Activated CD4-positive, alpha-beta T cell treated with anti-CD3 and anti-CD28 coated beads, Interleukin-2, amount 10 ng/mL, durations not matched to agents 7 days and 5 days (primary cell): ENCODE measurements around the gene ZNF628. TPM values are rescaled to one million over a fixed set of nuclear protein-coding genes. Genes with fewer than 3 reads are reported as not detected.

Source experiments
- CTCF ChIA-PET: fragments of 350-600 bp; sonication (Branson Sonifier 250); formaldehyde crosslinking; loops from one replicate; lab custom pipeline; 2021; ENCODE audit warnings: antibody characterized with exemption; lab: Charles Lee
- POLR2A ChIA-PET: fragments of 350-600 bp; sonication (Branson Sonifier 250); formaldehyde crosslinking; loops from one replicate; lab custom pipeline; 2021; ENCODE audit warnings: antibody characterized with exemption; lab: Charles Lee
- DNase-seq: peaks from one replicate; pipeline ENCODE4 v3.0.0-alpha.2; 2020
- H3K27ac Mint-ChIP-seq: one replicate; pipeline ENCODE4 v1.8.0; 2021; ENCODE audit warnings: mild to moderate bottlenecking, moderate library complexity, mixed read lengths
- H3K27me3 Mint-ChIP-seq: one replicate; pipeline ENCODE4 v1.8.0; 2021; ENCODE audit warnings: mixed read lengths
- H3K36me3 Mint-ChIP-seq: one replicate; pipeline ENCODE4 v1.8.0; 2021; ENCODE audit warnings: low read depth, mixed read lengths
- H3K4me1 Mint-ChIP-seq: one replicate; pipeline ENCODE4 v1.8.0; 2021; ENCODE audit warnings: mixed read lengths
- H3K4me3 Mint-ChIP-seq: one replicate; pipeline ENCODE4 v1.8.0; 2021; ENCODE audit warnings: mild to moderate bottlenecking, moderate library complexity, mixed read lengths
- H3K9me3 Mint-ChIP-seq: one replicate; pipeline ENCODE4 v1.8.0; 2021; ENCODE audit warnings: mixed read lengths
- total RNA-seq, 2 experiments: library from RNA; stranded (reverse); gene quantifications; one replicate each; pipeline ENCODE4 v1.2.3, GENCODE V29; 2021

Gene ZNF628
- total RNA-seq, 2 experiments from 2014 or later = 7.3 to 9.7 TPM

DNA sequence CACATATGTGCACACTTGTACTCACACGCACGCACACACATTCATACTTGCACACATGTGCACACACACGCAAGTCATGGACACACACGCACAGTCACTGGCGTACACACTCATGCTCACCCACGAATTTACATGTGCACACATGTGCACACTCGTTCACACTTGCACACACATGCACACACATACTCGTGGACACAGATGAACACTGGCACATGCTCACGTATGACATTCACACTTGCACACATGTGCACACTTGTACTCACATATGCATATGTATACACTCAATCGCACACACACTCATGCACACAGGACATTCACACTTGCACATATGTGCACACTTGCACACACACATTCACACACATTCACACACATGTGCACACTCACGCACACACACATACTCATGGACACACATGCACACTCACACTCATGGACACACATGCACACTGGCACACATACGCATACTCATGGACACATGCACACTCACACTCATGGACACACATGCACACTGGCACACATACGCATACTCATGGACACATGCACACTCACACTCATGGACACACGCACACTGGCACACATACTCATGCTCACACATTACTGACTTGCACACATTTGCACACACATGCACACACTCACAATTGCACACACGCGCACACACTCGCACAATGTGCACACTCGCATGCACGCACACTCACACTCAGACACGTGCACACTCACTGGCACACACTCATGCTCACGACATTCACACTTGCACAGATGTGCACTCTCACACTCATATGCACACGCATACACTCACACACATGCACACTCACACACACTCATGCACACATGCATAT is 51.0 kb downstream of the ZNF628 start:
- CTCF ChIA-PET = no interaction called here
- POLR2A ChIA-PET = no interaction called here

GRCh38 chr19:55528030-55528803 is 51.8 kb downstream of the ZNF628 start:
- POLR2A ChIA-PET = no interaction called here
- Mint-ChIP-seq H3K36me3 (no peaks in the 10 kb centered on the region), H3K9me3 (no peaks in the 10 kb centered on the region), H3K27me3 (no peaks in the 10 kb centered on the region), H3K27ac (no peak overlapping the region), H3K4me1 (no peaks in the 10 kb centered on the region), H3K4me3 (no peak overlapping the region)
- DNase-seq = no peak
- CTCF ChIA-PET = interaction anchor here (1.3 kb wide), 1 partner anchor 104 kb away, joined by 4 read pairs; no protein-coding TSS in a partner anchor

More for the DNA sequence above, 51.0 kb downstream of the ZNF628 start:
- Mint-ChIP-seq H3K9me3 (no peaks in the 10 kb centered on the region), H3K4me3 (no peak overlapping the region), H3K27me3 (no peaks in the 10 kb centered on the region), H3K36me3 (no peaks in the 10 kb centered on the region), H3K27ac (no peak overlapping the region), H3K4me1 (no peaks in the 10 kb centered on the region)
- DNase-seq = no peak

DNA sequence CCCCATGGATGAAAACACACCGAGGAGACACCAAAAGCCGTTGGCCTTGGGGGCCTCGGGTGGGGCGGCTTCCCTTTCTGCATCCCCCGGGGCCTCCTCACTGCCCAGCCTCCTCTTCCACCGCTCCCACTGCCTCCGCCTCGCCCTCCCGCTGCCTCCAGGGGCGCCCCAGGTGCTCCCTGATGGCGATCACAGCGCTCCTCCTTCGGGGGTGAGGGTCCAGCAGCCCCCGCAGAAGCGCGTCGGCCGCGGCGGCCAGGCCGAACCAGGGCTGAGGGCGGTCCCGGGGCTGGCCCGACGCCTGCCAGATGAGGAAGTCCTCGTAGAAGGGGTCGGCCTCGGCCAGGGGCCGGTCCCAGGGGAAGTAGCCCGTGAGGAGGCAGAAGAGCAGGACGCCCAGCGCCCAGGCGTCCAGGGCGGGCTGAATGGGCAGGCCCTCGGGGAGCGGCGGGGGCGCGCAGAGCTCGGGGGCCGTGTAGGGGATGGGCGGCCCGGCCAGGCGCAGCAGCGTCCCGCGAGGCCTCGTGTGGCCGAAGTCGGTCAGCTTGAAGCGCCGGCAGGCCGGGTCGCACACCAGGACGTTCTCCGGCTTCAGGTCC is 53.3 kb downstream of the ZNF628 start:
- no peak overlapping the region for H3K27ac Mint-ChIP-seq
- no peaks in the 10 kb centered on the region for H3K9me3 Mint-ChIP-seq
- ChIA-PET CTCF (interaction anchor here (1.3 kb wide), 1 partner anchor 103 kb away, joined by 4 read pairs; no protein-coding TSS in a partner anchor), POLR2A (no interaction called here)
- no peak for DNase-seq
- H3K27me3 Mint-ChIP-seq = no peaks in the 10 kb centered on the region
- no peaks in the 10 kb centered on the region for H3K4me1 Mint-ChIP-seq
- no peak overlapping the region for H3K4me3 Mint-ChIP-seq
- H3K36me3 Mint-ChIP-seq = no peaks in the 10 kb centered on the region

- DNase-seq = no peak
- Mint-ChIP-seq H3K4me3 (no peak overlapping the region), H3K9me3 (no peaks in the 10 kb centered on the region), H3K27ac (no peak overlapping the region), H3K27me3 (no peaks in the 10 kb centered on the region), H3K36me3 (no peaks in the 10 kb centered on the region), H3K4me1 (no peaks in the 10 kb centered on the region)
- CTCF ChIA-PET = no interaction called here
- POLR2A ChIA-PET = no interaction called here
Measured at GRCh38 chr19:55530996-55531395, 54.6 kb downstream of the ZNF628 start.

Other genes with a start within 250 kb of the ZNF628 start
- gene TMEM86B, start 247.9 kb upstream of the ZNF628 start, total RNA-seq = 10 to 100 TPM; 12.7 to 16.7 TPM
- gene PPP6R1, start 217.6 kb upstream of the ZNF628 start, total RNA-seq = 100 to 1,000 TPM; 189 to 222 TPM
- gene HSPBP1, start 196.5 kb upstream of the ZNF628 start, total RNA-seq = 10 to 100 TPM; 23.1 to 26.9 TPM
- 1 to 10 TPM; 6.8 TPM for gene BRSK1, start 192.6 kb upstream of the ZNF628 start, total RNA-seq
- gene TMEM150B, start 151.3 kb upstream of the ZNF628 start, total RNA-seq = under 1 TPM in 1 of 2 experiments, not detected in 1; 0.79 TPM
- 10 to 100 TPM; 21.7 to 28.3 TPM for gene KMT5C, start 136.7 kb upstream of the ZNF628 start, total RNA-seq
- gene COX6B2, start 121.9 kb upstream of the ZNF628 start, total RNA-seq = not detected
- gene GARIN5B, start 113.4 kb upstream of the ZNF628 start, total RNA-seq = not detected
- gene IL11, start 106.2 kb upstream of the ZNF628 start, total RNA-seq = under 1 TPM; 0.27 TPM
- not detected for gene TMEM190, start 99.8 kb upstream of the ZNF628 start, total RNA-seq
- 10 to 100 TPM; 20.6 to 29.8 TPM for gene TMEM238, start 92.3 kb upstream of the ZNF628 start, total RNA-seq
- gene RPL28, start 90.7 kb upstream of the ZNF628 start, total RNA-seq = 1,000 to 10,000 TPM; 3,109 to 3,457 TPM
- 100 to 1,000 TPM; 238 to 255 TPM for gene UBE2S, start 68.8 kb upstream of the ZNF628 start, total RNA-seq
- not detected for gene SHISA7, start 33.3 kb upstream of the ZNF628 start, total RNA-seq
- gene ISOC2, start 15.0 kb upstream of the ZNF628 start, total RNA-seq = 10 to 100 TPM; 18.9 to 20.7 TPM
- not detected for gene C19orf85, start 11.9 kb upstream of the ZNF628 start, total RNA-seq
- gene NAT14, start 8.6 kb downstream of the ZNF628 start, total RNA-seq = 10 to 100 TPM; 11.7 TPM
- gene SSC5D, start 11.8 kb downstream of the ZNF628 start, total RNA-seq = under 1 TPM; 0.42 to 0.98 TPM
- gene SBK2, start 60.5 kb downstream of the ZNF628 start, total RNA-seq = not detected
- not detected for gene SBK3, start 68.9 kb downstream of the ZNF628 start, total RNA-seq
- 1 to 10 TPM; 7.0 to 8.0 TPM for gene ZNF579, start 104.2 kb downstream of the ZNF628 start, total RNA-seq
- 10 to 100 TPM; 15.3 to 16.9 TPM for gene FIZ1, start 122.9 kb downstream of the ZNF628 start, total RNA-seq
- gene ZNF524, start 123.7 kb downstream of the ZNF628 start, total RNA-seq = 10 to 100 TPM; 31.2 to 32.9 TPM
- 10 to 100 TPM; 14.2 TPM for gene ZNF865, start 129.0 kb downstream of the ZNF628 start, total RNA-seq
- gene ZNF784, start 147.9 kb downstream of the ZNF628 start, total RNA-seq = 1 to 10 TPM; 4.3 to 5.8 TPM
- 10 to 100 TPM; 44.6 to 45.9 TPM for gene ZNF580, start 164.4 kb downstream of the ZNF628 start, total RNA-seq
- gene ZNF581, start 167.0 kb downstream of the ZNF628 start, total RNA-seq = 10 to 100 TPM; 24.1 to 25.5 TPM
- gene CCDC106, start 171.6 kb downstream of the ZNF628 start, total RNA-seq = 1 to 10 TPM; 8.3 to 8.8 TPM
- gene U2AF2, start 178.4 kb downstream of the ZNF628 start, total RNA-seq = 100 to 1,000 TPM; 239 to 281 TPM
- gene EPN1, start 198.6 kb downstream of the ZNF628 start, total RNA-seq = 10 to 100 TPM; 50.8 to 64.2 TPM